Measurements from ENCODE around the gene TRNT1.

Gene TRNT1

GRCh38 chr3:3126477-3127431 is at the start of gene TRNT1:
Gene TRNT1, plus strand, starts transcription at chr3:3126940. Its CDS starts 2,101 bp downstream, at chr3:3129041.
- peak; percentile 90 for DNase-seq (ENCODE audit: low spot score)

- DNase-seq (ENCODE audit: low spot score), result no peak
These were observed 46.4 kb upstream of the TRNT1 start for GRCh38 chr3:3080309-3080708.

GRCh38 chr3:3081381-3082233 is 45.1 kb upstream of the TRNT1 start:
- no peak for DNase-seq (ENCODE audit: low spot score)

GRCh38 chr3:3082234-3082924 is 44.4 kb upstream of the TRNT1 start:
- DNase-seq (ENCODE audit: low spot score), result no peak

GRCh38 chr3:3084890-3085289 is 41.9 kb upstream of the TRNT1 start:
- DNase-seq (ENCODE audit: low spot score), result no peak

- no peak for DNase-seq (ENCODE audit: low spot score)
These were observed 41.0 kb upstream of the TRNT1 start for GRCh38 chr3:3085782-3086181.

- no peak for DNase-seq (ENCODE audit: low spot score)
These were observed 40.5 kb upstream of the TRNT1 start for GRCh38 chr3:3086239-3086638.

GRCh38 chr3:3087279-3087678 is 39.5 kb upstream of the TRNT1 start:
- DNase-seq (ENCODE audit: low spot score), result no peak

- no peak for DNase-seq (ENCODE audit: low spot score)
These were observed 38.8 kb upstream of the TRNT1 start for GRCh38 chr3:3087716-3088465.

- no peak for DNase-seq (ENCODE audit: low spot score)
These were observed 37.7 kb upstream of the TRNT1 start for GRCh38 chr3:3089017-3089416.

GRCh38 chr3:3097958-3098357 is 28.8 kb upstream of the TRNT1 start:
- DNase-seq (ENCODE audit: low spot score), result no peak

- no peak for DNase-seq (ENCODE audit: low spot score)
These were observed 24.9 kb upstream of the TRNT1 start for GRCh38 chr3:3101660-3102458.

GRCh38 chr3:3102751-3103150 is 24.0 kb upstream of the TRNT1 start:
- DNase-seq (ENCODE audit: low spot score), result no peak

GRCh38 chr3:3105246-3105645 is 21.5 kb upstream of the TRNT1 start:
- DNase-seq (ENCODE audit: low spot score), result no peak

- DNase-seq (ENCODE audit: low spot score), result no peak
These were observed 20.9 kb upstream of the TRNT1 start for GRCh38 chr3:3105815-3106214.

- DNase-seq (ENCODE audit: low spot score), result no peak
These were observed 19.6 kb upstream of the TRNT1 start for GRCh38 chr3:3107181-3107580.

GRCh38 chr3:3107858-3108257 is 18.9 kb upstream of the TRNT1 start:
- DNase-seq (ENCODE audit: low spot score), result no peak

GRCh38 chr3:3109407-3110298 is 17.1 kb upstream of the TRNT1 start:
- no peak for DNase-seq (ENCODE audit: low spot score)

GRCh38 chr3:3110299-3110630 is 16.5 kb upstream of the TRNT1 start, which contains the start of gene IL5RA:
Gene IL5RA, minus strand, starts transcription at chr3:3110374. Its CDS starts 5,390 bp downstream, at chr3:3104984.
- no peak for DNase-seq (ENCODE audit: low spot score)

Measured in kidney capillary endothelial cell (primary cell).